ENCODE results near the gene BMP7.

Gene BMP7

DNA sequence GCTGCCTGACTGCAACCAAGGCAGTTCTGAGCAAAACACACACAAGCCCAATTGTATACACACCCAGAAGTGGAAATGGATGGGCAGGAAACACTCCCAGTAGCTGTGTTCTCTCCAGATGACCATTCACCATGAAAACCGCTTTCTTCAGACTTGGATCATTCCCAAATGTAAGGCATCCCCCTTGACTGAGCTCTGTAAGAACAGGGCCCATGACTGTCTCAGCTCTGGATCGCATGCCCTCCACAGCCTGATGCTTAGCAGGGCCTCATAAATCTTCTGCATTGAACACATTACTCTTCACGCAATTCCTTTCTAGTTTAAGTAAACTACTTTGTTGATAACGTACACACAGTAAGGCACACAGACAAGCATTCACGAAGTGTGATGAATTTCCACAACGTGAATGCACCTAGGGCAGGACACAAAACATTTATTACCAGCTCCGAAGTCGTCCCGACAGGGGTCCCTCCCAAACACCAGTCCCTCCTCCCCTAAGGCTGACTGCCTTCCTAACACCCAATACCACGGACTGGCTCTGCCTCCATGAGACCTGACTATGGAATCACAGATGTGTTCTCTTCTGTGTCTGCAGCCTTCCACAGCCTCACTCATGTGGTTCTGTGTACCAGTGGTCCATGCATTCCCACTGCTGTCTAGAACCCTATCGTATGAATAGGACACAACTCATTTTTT, 31.7 kb downstream of the BMP7 start:
- no peak overlapping the region for H3K4me3 ChIP-seq (ENCODE audit: low read depth, low read length)
- TF ChIP-seq CTCF (IDR thresholded peaks at IDR 0.05; ENCODE audit: low read depth, low read length, missing control alignments), result no peak
- no peak for DNase-seq (ENCODE audit: low read depth)
- in situ Hi-C loops (cut with HindIII; ENCODE audit: low sequenced_read_pairs), result no loop called here

GRCh38 chr20:57231951-57232428, 34.5 kb downstream of the BMP7 start:
- in situ Hi-C loops (cut with HindIII; ENCODE audit: low sequenced_read_pairs), result no loop called here
- no peak for TF ChIP-seq CTCF (IDR thresholded peaks at IDR 0.05; ENCODE audit: low read depth, low read length, missing control alignments)
- DNase-seq (ENCODE audit: low read depth), result no peak

DNA sequence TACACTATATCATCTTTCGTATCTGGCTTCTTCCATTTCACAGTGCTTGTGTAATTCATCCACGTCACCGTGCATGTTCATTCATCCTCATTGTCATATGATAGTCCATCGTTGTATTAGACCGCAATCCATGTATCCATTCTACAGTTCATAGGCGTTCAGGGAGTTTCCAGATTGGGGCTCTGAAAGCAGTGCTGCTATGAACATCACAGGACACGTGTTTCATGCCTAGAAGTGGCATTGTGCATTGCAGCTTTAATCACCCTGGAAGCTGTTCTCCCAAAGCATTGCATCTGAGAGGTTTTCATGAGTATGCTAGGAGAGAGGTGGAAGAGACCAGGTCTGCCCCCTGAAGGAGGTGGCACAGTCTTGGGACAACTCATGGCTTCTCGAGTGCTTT, 35.3 kb downstream of the BMP7 start:
- in situ Hi-C loops (cut with HindIII; ENCODE audit: low sequenced_read_pairs), result no loop called here
- no peak for TF ChIP-seq CTCF (IDR thresholded peaks at IDR 0.05; ENCODE audit: low read depth, low read length, missing control alignments)
- no peak overlapping the region for H3K4me3 ChIP-seq (ENCODE audit: low read depth, low read length)
- no peak for DNase-seq (ENCODE audit: low read depth)

More at GRCh38 chr20:57231951-57232428, 34.5 kb downstream of the BMP7 start:
- H3K4me3 ChIP-seq (ENCODE audit: low read depth, low read length), result no peak overlapping the region

- in situ Hi-C loops (cut with HindIII; ENCODE audit: low sequenced_read_pairs), result no loop called here
- no peak for DNase-seq (ENCODE audit: low read depth)
- no peak for TF ChIP-seq CTCF (IDR thresholded peaks at IDR 0.05; ENCODE audit: low read depth, low read length, missing control alignments)
- no peak overlapping the region for H3K4me3 ChIP-seq (ENCODE audit: low read depth, low read length)
These were observed 36.2 kb downstream of the BMP7 start for GRCh38 chr20:57230247-57230646.

DNA sequence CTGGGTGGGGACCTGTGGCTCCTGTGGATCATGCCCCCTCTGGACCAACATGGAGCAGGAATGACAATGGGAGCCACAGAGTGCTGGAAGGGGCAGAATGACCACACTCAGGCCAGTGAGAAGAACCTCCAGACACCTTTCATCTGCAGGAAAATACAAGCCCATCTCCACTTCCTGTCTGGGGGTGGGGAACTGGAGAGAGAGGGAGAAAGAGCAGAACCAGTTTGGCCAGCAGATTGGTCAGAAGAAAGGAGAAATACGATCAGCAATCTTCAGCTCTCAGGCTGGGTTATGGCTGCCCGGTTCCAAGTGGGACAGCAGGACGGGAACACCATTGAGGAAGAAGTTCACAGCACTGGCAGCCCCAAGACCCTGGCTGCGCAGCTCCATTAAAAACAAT, 37.0 kb downstream of the BMP7 start:
- no peak overlapping the region for H3K4me3 ChIP-seq (ENCODE audit: low read depth, low read length)
- no peak for TF ChIP-seq CTCF (IDR thresholded peaks at IDR 0.05; ENCODE audit: low read depth, low read length, missing control alignments)
- in situ Hi-C loops (cut with HindIII; ENCODE audit: low sequenced_read_pairs), result no loop called here
- DNase-seq (ENCODE audit: low read depth), result no peak

DNA sequence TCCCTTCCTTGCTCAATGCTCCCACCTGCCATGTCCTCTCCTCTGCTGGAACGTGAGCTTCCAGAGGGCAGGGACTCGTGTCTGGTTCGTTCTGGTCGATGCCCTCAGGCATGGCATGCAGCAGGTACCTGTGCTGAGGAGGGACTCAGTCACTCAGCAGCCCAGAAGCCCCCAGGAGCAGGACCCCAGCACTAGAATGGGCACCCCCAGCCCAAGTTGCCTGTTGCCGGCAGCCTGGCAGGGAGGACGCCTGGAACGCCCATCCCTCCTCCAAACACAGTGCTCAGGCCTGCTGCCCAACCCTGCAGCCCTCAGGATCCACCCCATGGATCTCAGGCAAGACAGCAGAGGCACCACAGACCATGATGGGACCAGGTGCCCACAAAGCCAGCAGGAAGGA, 40.6 kb downstream of the BMP7 start:
- H3K4me3 ChIP-seq (ENCODE audit: low read depth, low read length), result no peak overlapping the region
- in situ Hi-C loops (cut with HindIII; ENCODE audit: low sequenced_read_pairs), result no loop called here
- no peak for DNase-seq (ENCODE audit: low read depth)
- no peak for TF ChIP-seq CTCF (IDR thresholded peaks at IDR 0.05; ENCODE audit: low read depth, low read length, missing control alignments)
